ENCODE data around the gene SPEN.
"Not testable (repeated sequence)": the region's sequence is repeated elsewhere in the genome, so short reads cannot be mapped to it uniquely, and the experiment has no call there.

Gene SPEN

GRCh38 chr1:15835741-15836510 lies 11.6 kb upstream of the SPEN start (continued):
- TF ChIP-seq, protein P1, sequence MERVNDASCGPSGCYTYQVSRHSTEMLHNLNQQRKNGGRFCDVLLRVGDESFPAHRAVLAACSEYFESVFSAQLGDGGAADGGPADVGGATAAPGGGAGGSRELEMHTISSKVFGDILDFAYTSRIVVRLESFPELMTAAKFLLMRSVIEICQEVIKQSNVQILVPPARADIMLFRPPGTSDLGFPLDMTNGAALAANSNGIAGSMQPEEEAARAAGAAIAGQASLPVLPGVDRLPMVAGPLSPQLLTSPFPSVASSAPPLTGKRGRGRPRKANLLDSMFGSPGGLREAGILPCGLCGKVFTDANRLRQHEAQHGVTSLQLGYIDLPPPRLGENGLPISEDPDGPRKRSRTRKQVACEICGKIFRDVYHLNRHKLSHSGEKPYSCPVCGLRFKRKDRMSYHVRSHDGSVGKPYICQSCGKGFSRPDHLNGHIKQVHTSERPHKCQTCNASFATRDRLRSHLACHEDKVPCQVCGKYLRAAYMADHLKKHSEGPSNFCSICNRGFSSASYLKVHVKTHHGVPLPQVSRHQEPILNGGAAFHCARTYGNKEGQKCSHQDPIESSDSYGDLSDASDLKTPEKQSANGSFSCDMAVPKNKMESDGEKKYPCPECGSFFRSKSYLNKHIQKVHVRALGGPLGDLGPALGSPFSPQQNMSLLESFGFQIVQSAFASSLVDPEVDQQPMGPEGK (tag by site-specific recombination; IDR thresholded peaks at IDR 0.05), result peak; percentile 96
- TF ChIP-seq KLF10 (tag by site-specific recombination; IDR thresholded peaks at IDR 0.05) (no peak), ZBTB10 (tag by site-specific recombination; IDR thresholded peaks at IDR 0.05) (no peak), ZNF830 (tag by site-specific recombination; IDR thresholded peaks at IDR 0.05; ENCODE audit: low read depth) (no peak), ZNF514 (tag by site-specific recombination; IDR thresholded peaks at IDR 0.05) (no peak), ZNF10 (tag by site-specific recombination; IDR thresholded peaks at IDR 0.05) (no peak), ZNF776 (tag by site-specific recombination; IDR thresholded peaks at IDR 0.05; ENCODE audit: borderline replicate concordance) (no peak), ZNF549 (tag by site-specific recombination; IDR thresholded peaks at IDR 0.05) (no peak), ZNF112 (tag by site-specific recombination; IDR thresholded peaks at IDR 0.05) (no peak), REPIN1 (tag by site-specific recombination; IDR thresholded peaks at IDR 0.05; ENCODE audit: low read depth) (no peak), ZNF121 (tag by site-specific recombination; IDR thresholded peaks at IDR 0.05) (peak; percentile 98), ZFP37 (tag by site-specific recombination; IDR thresholded peaks at IDR 0.05) (no peak), INSM2 (tag by site-specific recombination; IDR thresholded peaks at IDR 0.05) (0 out of 2 replicates have a peak, but pooled peaks have one; percentile 6)
- TF ChIP-seq, protein P2, sequence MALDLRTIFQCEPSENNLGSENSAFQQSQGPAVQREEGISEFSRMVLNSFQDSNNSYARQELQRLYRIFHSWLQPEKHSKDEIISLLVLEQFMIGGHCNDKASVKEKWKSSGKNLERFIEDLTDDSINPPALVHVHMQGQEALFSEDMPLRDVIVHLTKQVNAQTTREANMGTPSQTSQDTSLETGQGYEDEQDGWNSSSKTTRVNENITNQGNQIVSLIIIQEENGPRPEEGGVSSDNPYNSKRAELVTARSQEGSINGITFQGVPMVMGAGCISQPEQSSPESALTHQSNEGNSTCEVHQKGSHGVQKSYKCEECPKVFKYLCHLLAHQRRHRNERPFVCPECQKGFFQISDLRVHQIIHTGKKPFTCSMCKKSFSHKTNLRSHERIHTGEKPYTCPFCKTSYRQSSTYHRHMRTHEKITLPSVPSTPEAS (tag by site-specific recombination; IDR thresholded peaks at IDR 0.05), result no peak

- TF ChIP-seq ZFHX2 (tag by site-specific recombination; conservative IDR thresholded peaks at IDR 0.05), result peak; percentile 17; the same call in 1 of the 2 replicates
- TF ChIP-seq EGR2 (tag by site-specific recombination; IDR thresholded peaks at IDR 0.05; ENCODE audit: low read depth), result peak; percentile 10; the same call in 1 of the 2 replicates
- H3K4me1 ChIP-seq (ENCODE audit: control insufficient read depth, insufficient read depth, low read length); H3K9me3 ChIP-seq (ENCODE audit: control insufficient read depth, insufficient read depth, low read depth, low read length); CTCF ChIA-PET; H3K36me3 ChIP-seq (ENCODE audit: control insufficient read depth in 2 of 2, insufficient read depth in 1 of 2, low read length in 2 of 2): not testable (repeated sequence)
- Histone ChIP-seq H3K27ac (ENCODE audit: extremely low read depth, low read depth, low read length) (peak overlapping the region; percentile 98; the same call in 1 of the 2 replicates), H3K4me3 (ENCODE audit: low read depth, low read length) (peak overlapping the region; percentile 79; the same call in 1 of the 2 replicates)
- POLR2A ChIA-PET, result interaction anchor here (0.7 to 3.6 kb wide), 5 partner anchors 9 to 104 kb away, joined by 4 to 27 read pairs (median 8); partner anchors contain the start of gene SPEN
These were observed 11.1 kb upstream of the SPEN start for GRCh38 chr1:15836511-15836771.
